ENCODE measurements around the gene TRAPPC2L. TPM values are rescaled to one million over a fixed set of nuclear protein-coding genes. Genes with fewer than 3 reads are reported as not detected.
A peak's percentile ranks its signal among the peaks of the same experiment; 100 is the strongest.

TRAPPC2L gene
- total RNA-seq, 1 experiment from 2014 or later, result 56.6 TPM

DNA sequence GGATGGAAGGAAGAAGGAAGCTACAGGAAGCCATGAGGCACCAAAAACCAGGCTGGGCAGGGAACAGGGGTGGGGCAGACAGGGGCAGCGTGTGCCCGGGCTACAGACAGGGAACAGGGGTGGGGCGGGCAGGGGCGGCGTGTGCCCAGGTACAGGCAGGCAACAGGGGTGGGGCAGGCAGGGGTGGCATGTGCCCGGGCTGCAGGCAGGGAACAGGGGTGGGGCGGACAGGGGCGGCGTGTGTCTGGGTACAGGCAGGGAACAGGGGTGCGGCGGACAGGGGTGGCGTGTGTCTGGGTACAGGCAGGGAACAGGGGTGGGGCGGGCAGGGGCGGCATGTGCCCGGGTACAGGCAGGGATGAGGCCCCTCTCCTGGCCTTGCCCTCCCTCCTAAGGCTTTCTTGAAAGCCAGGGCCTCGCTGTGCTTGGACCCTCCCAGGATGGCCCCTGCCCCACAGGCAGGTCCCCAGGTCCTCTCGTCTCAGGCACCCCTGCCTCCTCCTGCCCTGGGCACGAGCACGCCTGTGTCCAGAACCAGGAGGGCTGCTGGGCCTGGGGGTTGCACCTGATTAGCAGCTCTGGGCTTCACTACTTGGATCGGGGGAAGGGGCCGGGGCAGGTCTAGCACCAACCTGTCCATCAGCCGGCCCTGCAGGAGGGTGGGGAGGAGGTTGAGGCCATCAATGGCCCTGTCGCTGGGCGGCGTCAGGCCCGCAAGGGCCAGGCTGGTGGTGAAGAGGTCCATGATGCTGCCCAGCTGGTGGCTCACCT lies 30.7 kb upstream of the TRAPPC2L start:
- no peaks in the 10 kb centered on the region for H3K36me3 ChIP-seq (replicated peaks; ENCODE audit: control insufficient read depth, insufficient read depth, low read length)
- DNase-seq, result no peak
- H3K27me3 ChIP-seq (ENCODE audit: control insufficient read depth, insufficient read depth, low read length), result no peaks in the 10 kb centered on the region
- H3K4me3 ChIP-seq (ENCODE audit: insufficient read depth, low read depth, low read length), result no peak overlapping the region

DNA sequence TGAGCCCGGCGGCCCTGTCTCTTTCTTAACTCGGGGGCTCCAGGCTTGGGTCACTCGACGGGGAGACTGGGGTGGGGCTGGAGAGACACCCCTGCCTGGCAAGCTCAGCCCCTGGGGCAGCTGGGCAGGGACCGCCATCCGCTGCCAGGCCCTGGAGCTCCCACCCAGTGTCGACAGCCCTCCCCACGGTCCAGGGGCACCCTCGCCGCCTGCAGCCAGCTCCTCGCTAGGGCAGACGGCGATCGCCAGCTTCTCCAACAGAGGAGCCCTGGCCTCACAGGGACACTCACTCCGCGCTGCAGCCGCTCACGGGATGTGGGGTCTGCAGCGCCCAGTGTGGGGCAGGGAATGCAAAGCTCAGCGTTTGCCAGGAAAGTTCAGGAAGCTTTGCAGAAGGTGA lies 29.2 kb upstream of the TRAPPC2L start:
- DNase-seq, result no peak
- Histone ChIP-seq H3K4me3 (ENCODE audit: insufficient read depth, low read depth, low read length) (no peak overlapping the region), H3K36me3 (replicated peaks; ENCODE audit: control insufficient read depth, insufficient read depth, low read length) (no peaks in the 10 kb centered on the region), H3K27me3 (ENCODE audit: control insufficient read depth, insufficient read depth, low read length) (no peaks in the 10 kb centered on the region)

GRCh38 chr16:88828711-88829110 lies 28.2 kb upstream of the TRAPPC2L start:
- Histone ChIP-seq H3K4me3 (ENCODE audit: insufficient read depth, low read depth, low read length) (no peak overlapping the region), H3K27me3 (ENCODE audit: control insufficient read depth, insufficient read depth, low read length) (no peaks in the 10 kb centered on the region), H3K36me3 (replicated peaks; ENCODE audit: control insufficient read depth, insufficient read depth, low read length) (no peaks in the 10 kb centered on the region)
- DNase-seq, result no peak

DNA sequence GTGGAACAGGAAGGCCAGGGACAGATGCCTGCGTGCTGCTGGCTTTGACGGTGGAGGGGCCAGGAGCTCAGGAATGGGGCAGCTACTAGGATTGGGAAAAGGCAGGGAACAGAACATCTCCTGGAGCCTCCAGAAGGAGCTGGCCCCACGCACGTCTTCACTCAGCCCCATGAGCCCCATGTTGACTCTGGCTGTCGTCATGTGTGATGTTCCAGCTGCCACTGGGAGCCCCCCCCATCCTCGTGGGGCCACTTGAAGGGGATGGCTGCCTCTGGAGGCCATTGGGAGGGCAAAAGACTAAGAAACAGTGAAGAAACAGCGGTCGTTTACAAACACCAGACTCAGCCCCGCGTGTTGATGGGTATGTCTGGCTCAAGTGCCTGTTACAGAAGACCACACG lies 26.7 kb upstream of the TRAPPC2L start:
- DNase-seq, result no peak
- Histone ChIP-seq H3K4me3 (ENCODE audit: insufficient read depth, low read depth, low read length) (no peak overlapping the region), H3K27me3 (ENCODE audit: control insufficient read depth, insufficient read depth, low read length) (no peaks in the 10 kb centered on the region), H3K36me3 (replicated peaks; ENCODE audit: control insufficient read depth, insufficient read depth, low read length) (no peaks in the 10 kb centered on the region)

GRCh38 chr16:88830783-88831182 lies 26.1 kb upstream of the TRAPPC2L start:
- no peaks in the 10 kb centered on the region for H3K36me3 ChIP-seq (replicated peaks; ENCODE audit: control insufficient read depth, insufficient read depth, low read length)
- no peak overlapping the region for H3K4me3 ChIP-seq (ENCODE audit: insufficient read depth, low read depth, low read length)
- H3K27me3 ChIP-seq (ENCODE audit: control insufficient read depth, insufficient read depth, low read length), result no peaks in the 10 kb centered on the region
- no peak for DNase-seq

GRCh38 chr16:88831838-88832237 lies 25.1 kb upstream of the TRAPPC2L start:
- DNase-seq, result peak; percentile 82
- no peak overlapping the region for H3K4me3 ChIP-seq (ENCODE audit: insufficient read depth, low read depth, low read length)

GRCh38 chr16:88833086-88833485 lies 23.8 kb upstream of the TRAPPC2L start:
- H3K4me3 ChIP-seq (ENCODE audit: insufficient read depth, low read depth, low read length), result no peak overlapping the region
- no peaks in the 10 kb centered on the region for H3K27me3 ChIP-seq (ENCODE audit: control insufficient read depth, insufficient read depth, low read length)
- no peak for DNase-seq
- no peaks in the 10 kb centered on the region for H3K36me3 ChIP-seq (replicated peaks; ENCODE audit: control insufficient read depth, insufficient read depth, low read length)

More at GRCh38 chr16:88831838-88832237, 25.1 kb upstream of the TRAPPC2L start:
- H3K27me3 ChIP-seq (ENCODE audit: control insufficient read depth, insufficient read depth, low read length), result no peaks in the 10 kb centered on the region
- no peaks in the 10 kb centered on the region for H3K36me3 ChIP-seq (replicated peaks; ENCODE audit: control insufficient read depth, insufficient read depth, low read length)

GRCh38 chr16:88834670-88835069 lies 22.3 kb upstream of the TRAPPC2L start:
- Histone ChIP-seq H3K27me3 (ENCODE audit: control insufficient read depth, insufficient read depth, low read length) (no peaks in the 10 kb centered on the region), H3K36me3 (replicated peaks; ENCODE audit: control insufficient read depth, insufficient read depth, low read length) (no peaks in the 10 kb centered on the region), H3K4me3 (ENCODE audit: insufficient read depth, low read depth, low read length) (no peak overlapping the region)
- no peak for DNase-seq

- no peak for DNase-seq
These were observed 21.5 kb upstream of the TRAPPC2L start for GRCh38 chr16:88835383-88835782.

GRCh38 chr16:88835818-88836217 lies 21.1 kb upstream of the TRAPPC2L start:
- no peak for DNase-seq
- Histone ChIP-seq H3K36me3 (replicated peaks; ENCODE audit: control insufficient read depth, insufficient read depth, low read length) (no peaks in the 10 kb centered on the region; the same call in 1 of the 2 replicates), H3K4me3 (ENCODE audit: insufficient read depth, low read depth, low read length) (no peak overlapping the region), H3K27me3 (ENCODE audit: control insufficient read depth, insufficient read depth, low read length) (no peaks in the 10 kb centered on the region)

More at GRCh38 chr16:88835383-88835782, 21.5 kb upstream of the TRAPPC2L start:
- Histone ChIP-seq H3K4me3 (ENCODE audit: insufficient read depth, low read depth, low read length) (no peak overlapping the region), H3K27me3 (ENCODE audit: control insufficient read depth, insufficient read depth, low read length) (no peaks in the 10 kb centered on the region), H3K36me3 (replicated peaks; ENCODE audit: control insufficient read depth, insufficient read depth, low read length) (no peaks in the 10 kb centered on the region; the same call in 1 of the 2 replicates)

DNA sequence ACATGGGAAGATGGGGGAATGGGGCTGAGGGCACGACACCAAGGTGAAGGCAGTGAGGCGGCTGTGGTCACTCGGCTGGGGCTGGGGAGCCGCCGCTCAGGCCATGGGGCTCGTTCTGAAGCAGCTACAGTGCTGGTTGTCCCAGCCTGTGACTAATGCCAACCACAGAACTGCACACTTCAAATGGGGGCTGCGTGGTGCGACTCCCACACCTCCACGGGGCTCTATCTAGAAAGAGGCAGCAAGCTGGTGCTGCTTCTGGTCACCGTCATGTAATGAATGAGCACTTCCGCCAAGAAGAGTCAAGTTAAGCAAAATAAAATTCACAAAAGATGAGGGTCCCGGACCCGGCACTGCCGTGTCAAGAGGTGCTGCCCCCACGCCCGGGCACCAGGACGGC lies 20.1 kb upstream of the TRAPPC2L start:
- DNase-seq, result no peak
- H3K36me3 ChIP-seq (replicated peaks; ENCODE audit: control insufficient read depth, insufficient read depth, low read length), result no peaks in the 10 kb centered on the region; the same call in 1 of the 2 replicates
- no peaks in the 10 kb centered on the region for H3K27me3 ChIP-seq (ENCODE audit: control insufficient read depth, insufficient read depth, low read length)
- no peak overlapping the region for H3K4me3 ChIP-seq (ENCODE audit: insufficient read depth, low read depth, low read length)

DNA sequence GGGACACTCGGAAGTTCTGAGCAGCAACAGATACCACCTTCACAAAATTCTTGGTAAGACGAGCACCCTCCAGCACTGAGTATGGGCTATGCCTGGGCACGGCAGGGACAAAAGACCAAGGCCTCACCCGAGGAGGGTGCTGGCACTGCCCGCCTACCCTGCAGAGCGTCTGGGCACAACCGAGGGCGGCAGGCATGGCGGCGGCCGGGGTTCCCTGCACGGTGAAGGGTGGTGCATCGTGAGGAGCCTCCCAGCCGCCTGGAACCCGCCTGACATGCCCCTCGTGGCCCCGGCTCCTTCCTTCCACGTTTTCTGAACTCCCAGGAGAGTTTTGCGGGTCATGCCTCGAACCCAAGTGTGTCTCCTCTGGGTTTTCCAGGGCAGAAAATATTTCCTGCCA lies 19.1 kb upstream of the TRAPPC2L start:
- DNase-seq, result no peak
- Histone ChIP-seq H3K4me3 (ENCODE audit: insufficient read depth, low read depth, low read length) (no peak overlapping the region), H3K36me3 (replicated peaks; ENCODE audit: control insufficient read depth, insufficient read depth, low read length) (no peaks in the 10 kb centered on the region; the same call in 1 of the 2 replicates), H3K27me3 (ENCODE audit: control insufficient read depth, insufficient read depth, low read length) (no peaks in the 10 kb centered on the region)

GRCh38 chr16:88838566-88838965 lies 18.4 kb upstream of the TRAPPC2L start:
- H3K4me3 ChIP-seq (ENCODE audit: insufficient read depth, low read depth, low read length), result no peak overlapping the region
- no peaks in the 10 kb centered on the region for H3K27me3 ChIP-seq (ENCODE audit: control insufficient read depth, insufficient read depth, low read length)
- no peak for DNase-seq
- no peaks in the 10 kb centered on the region; the same call in 1 of the 2 replicates for H3K36me3 ChIP-seq (replicated peaks; ENCODE audit: control insufficient read depth, insufficient read depth, low read length)

DNA sequence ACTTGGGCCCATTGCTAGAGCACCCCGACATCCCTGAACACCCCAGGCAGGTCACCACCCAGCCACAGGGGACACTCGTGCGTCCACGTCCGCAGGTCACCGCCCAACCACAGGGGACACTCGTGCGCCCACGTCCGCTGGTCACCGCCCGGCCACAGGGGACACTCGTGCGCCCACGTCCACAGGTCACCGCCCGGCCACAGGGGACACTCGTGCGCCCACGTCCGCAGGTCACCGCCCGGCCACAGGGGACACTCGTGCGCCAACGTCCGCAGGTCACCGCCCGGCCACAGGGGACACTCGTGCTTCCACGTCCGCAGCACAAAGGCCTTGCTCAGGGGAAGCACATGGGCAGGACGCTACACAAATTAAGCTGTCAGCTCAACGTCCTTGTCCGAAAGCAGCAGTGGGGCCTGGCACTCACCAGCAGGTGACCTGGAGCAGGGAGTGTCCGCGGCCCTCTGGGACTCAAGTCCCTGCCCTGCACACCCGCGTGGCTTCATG lies 17.8 kb upstream of the TRAPPC2L start:
- no peak for DNase-seq
- Histone ChIP-seq H3K4me3 (ENCODE audit: insufficient read depth, low read depth, low read length) (no peak overlapping the region), H3K36me3 (replicated peaks; ENCODE audit: control insufficient read depth, insufficient read depth, low read length) (no peaks in the 10 kb centered on the region; the same call in 1 of the 2 replicates), H3K27me3 (ENCODE audit: control insufficient read depth, insufficient read depth, low read length) (no peaks in the 10 kb centered on the region)

Measured in H7 (cell line).